Nephron progenitor cell (in vitro differentiated cells): ENCODE measurements around the gene CACNA2D3.

Experiments
- DNase-seq: peaks from one replicate; pipeline ENCODE4 v3.0.0; 2021
- H3K27ac Mint-ChIP-seq: 2 replicates; pipeline ENCODE4 v1.8.0; 2021; ENCODE audit warnings: mild to moderate bottlenecking, moderate library complexity, mixed read lengths
- H3K27me3 Mint-ChIP-seq: 2 replicates; pipeline ENCODE4 v1.8.0; 2021; ENCODE audit warnings: mild to moderate bottlenecking, low read depth, mixed read lengths; ENCODE audit not compliant: poor library complexity
- H3K36me3 Mint-ChIP-seq: 2 replicates; pipeline ENCODE4 v1.8.0; 2021; ENCODE audit warnings: low read depth, mixed read lengths
- H3K4me1 Mint-ChIP-seq: 2 replicates; pipeline ENCODE4 v1.8.0; 2021; ENCODE audit warnings: mixed read lengths
- H3K4me3 Mint-ChIP-seq: 2 replicates; pipeline ENCODE4 v1.8.0; 2021; ENCODE audit warnings: mild to moderate bottlenecking, moderate library complexity, mixed read lengths
- H3K9me3 Mint-ChIP-seq: 2 replicates; pipeline ENCODE4 v1.8.0; 2021; ENCODE audit warnings: mild to moderate bottlenecking, moderate library complexity, mixed read lengths
- TF ChIP-seq, protein P1 (sequence below): fragments of 200-600 bp; sonication (generic); IDR thresholded peaks from 2 replicates; pipeline ENCODE4 v1.5.0; 2021; ENCODE audit warnings: antibody characterized with exemption

Gene CACNA2D3

DNA sequence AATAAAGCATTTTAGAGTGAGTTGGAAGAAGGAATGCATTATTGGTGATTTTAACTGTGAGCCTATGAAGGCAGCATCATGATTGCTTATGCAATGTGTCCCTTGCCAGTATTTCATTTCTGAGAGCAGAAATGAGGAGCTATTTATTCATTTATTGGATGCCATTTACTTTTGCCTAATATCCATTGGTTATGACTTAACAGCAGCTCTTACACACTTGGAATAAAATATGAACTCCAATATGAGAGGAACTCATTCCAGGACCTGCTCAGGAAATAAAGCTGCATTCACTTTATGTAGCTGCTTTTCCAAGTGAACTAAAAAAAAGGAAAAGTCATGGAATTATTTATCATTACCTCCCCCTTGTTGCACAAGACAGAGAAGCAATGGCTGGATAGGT is 525.4 kb downstream of the CACNA2D3 start:
- no peak for DNase-seq
- H3K4me3 Mint-ChIP-seq, result no peak overlapping the region
- no peaks in the 10 kb centered on the region for H3K4me1 Mint-ChIP-seq
- H3K27ac Mint-ChIP-seq, result no peak overlapping the region
- H3K36me3 Mint-ChIP-seq, result peaks cover 3% of the 10 kb centered on the region
- H3K27me3 Mint-ChIP-seq, result peaks cover 9% of the 10 kb centered on the region
- H3K9me3 Mint-ChIP-seq, result peaks cover 20% of the 10 kb centered on the region
- TF ChIP-seq, protein P1, sequence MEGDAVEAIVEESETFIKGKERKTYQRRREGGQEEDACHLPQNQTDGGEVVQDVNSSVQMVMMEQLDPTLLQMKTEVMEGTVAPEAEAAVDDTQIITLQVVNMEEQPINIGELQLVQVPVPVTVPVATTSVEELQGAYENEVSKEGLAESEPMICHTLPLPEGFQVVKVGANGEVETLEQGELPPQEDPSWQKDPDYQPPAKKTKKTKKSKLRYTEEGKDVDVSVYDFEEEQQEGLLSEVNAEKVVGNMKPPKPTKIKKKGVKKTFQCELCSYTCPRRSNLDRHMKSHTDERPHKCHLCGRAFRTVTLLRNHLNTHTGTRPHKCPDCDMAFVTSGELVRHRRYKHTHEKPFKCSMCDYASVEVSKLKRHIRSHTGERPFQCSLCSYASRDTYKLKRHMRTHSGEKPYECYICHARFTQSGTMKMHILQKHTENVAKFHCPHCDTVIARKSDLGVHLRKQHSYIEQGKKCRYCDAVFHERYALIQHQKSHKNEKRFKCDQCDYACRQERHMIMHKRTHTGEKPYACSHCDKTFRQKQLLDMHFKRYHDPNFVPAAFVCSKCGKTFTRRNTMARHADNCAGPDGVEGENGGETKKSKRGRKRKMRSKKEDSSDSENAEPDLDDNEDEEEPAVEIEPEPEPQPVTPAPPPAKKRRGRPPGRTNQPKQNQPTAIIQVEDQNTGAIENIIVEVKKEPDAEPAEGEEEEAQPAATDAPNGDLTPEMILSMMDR, result no peak

DNA sequence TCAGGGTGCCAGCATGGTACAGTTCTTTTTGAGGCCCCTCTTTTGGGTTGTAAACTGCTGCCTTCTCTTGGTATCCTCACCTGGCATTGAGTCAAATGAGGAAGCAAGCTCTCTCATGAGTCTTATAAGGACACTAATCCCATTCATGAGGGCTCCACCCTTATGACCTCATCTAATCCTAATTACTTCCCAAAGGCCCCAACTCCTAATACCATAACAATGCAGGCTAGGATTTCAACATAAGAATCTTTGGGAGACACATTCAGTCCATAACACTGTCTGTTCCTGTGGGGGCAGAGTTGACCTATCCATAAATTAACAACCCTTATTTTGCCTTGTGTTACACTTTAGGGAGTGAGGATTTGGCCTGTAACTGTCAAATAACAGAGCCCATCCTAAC is 527.2 kb downstream of the CACNA2D3 start:
- Mint-ChIP-seq H3K4me1 (peaks cover 10% of the 10 kb centered on the region), H3K27ac (no peak overlapping the region), H3K36me3 (peaks cover 3% of the 10 kb centered on the region), H3K27me3 (peaks cover 9% of the 10 kb centered on the region), H3K9me3 (peaks cover 20% of the 10 kb centered on the region), H3K4me3 (no peak overlapping the region)
- TF ChIP-seq, protein P1, result no peak
- DNase-seq, result no peak

DNA sequence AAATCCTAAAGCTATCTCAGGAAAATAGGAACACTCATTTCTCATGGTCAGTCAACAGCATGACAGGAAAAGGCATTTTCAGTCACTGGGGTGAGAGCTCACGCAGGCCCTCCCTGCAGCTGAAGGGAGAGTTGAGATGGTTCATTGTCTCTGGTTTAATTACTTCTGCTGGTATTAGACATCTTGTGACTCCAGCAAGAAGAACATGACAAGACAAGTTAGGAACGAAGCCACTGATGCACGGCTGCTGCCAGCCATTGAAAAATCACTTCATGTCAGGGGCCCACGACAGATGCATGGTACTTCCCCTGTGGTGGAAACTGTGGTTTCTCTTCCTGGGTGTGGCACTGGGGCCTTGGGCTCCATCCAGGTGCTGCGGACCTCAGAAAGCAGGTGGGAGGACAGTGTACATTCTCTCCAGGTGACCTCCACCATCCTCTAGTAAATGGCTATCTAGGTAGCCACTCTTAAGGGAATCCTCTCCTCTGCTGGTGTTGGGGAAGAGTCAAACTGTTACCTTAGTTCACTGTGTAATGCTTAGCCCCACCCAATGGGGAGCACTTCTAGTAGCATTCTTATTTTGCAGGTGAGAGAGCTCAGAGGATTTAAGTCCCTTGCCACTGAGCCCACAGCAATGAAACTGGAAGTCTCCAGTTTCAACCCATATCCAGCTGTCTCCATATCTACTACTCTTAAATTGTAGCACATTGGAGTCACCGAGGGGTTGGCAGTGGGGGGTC is 531.3 kb downstream of the CACNA2D3 start:
- Mint-ChIP-seq H3K27me3 (peaks cover 4% of the 10 kb centered on the region), H3K4me1 (peaks cover 10% of the 10 kb centered on the region), H3K9me3 (peaks cover 5% of the 10 kb centered on the region), H3K27ac (peak overlapping the region; percentile 47), H3K36me3 (no peaks in the 10 kb centered on the region), H3K4me3 (no peak overlapping the region)
- DNase-seq, result no peak
- TF ChIP-seq, protein P1, result no peak

DNA sequence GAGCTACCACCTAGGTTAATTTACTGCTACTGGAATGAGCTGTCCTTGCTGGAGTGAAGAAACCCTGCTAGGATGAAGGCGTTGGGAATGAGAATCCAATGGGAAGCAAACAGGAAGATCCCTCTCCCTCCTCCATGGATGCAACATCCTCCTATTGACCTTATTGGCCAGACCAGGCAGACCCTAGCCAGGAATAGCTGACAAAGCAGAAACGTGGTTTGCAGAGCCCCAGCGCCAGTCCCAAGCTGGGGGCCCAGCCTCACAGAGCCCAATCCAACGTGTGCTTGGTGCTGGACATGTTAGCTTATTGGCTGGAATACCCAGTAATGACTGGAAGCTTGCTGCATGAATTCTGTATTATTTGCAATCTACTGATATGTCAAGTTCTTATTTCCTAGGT is 532.4 kb downstream of the CACNA2D3 start:
- no peak overlapping the region for H3K27ac Mint-ChIP-seq
- peaks cover 14% of the 10 kb centered on the region for H3K4me1 Mint-ChIP-seq
- H3K9me3 Mint-ChIP-seq, result no peaks in the 10 kb centered on the region
- peaks cover 8% of the 10 kb centered on the region for H3K27me3 Mint-ChIP-seq
- H3K36me3 Mint-ChIP-seq, result no peaks in the 10 kb centered on the region
- H3K4me3 Mint-ChIP-seq, result no peak overlapping the region
- DNase-seq, result no peak
- TF ChIP-seq, protein P1, result no peak

DNA sequence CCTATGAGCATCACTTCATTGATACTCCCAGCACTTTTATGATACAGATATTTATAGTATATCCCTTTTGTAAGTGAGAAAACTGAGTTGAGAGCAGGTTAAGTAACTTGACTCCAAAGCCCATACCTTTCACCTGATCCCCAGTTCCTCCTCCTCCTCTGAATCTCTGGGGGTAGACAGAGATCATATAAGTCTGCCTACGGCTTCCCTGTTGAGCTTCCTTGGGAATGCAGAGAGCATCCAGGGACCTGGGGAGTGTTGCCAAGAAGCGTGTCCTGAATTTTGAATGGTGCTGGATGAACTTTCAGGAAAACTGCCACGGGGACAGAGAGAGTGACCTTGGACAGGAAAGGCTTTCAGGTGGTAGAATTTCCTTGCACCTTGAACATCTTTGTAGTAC is 537.0 kb downstream of the CACNA2D3 start:
- H3K27ac Mint-ChIP-seq, result no peak overlapping the region
- H3K36me3 Mint-ChIP-seq, result no peaks in the 10 kb centered on the region
- TF ChIP-seq, protein P1, result no peak
- peaks cover 25% of the 10 kb centered on the region for H3K4me1 Mint-ChIP-seq
- peaks cover 8% of the 10 kb centered on the region for H3K27me3 Mint-ChIP-seq
- no peak for DNase-seq
- peaks cover 11% of the 10 kb centered on the region for H3K9me3 Mint-ChIP-seq
- H3K4me3 Mint-ChIP-seq, result no peak overlapping the region

DNA sequence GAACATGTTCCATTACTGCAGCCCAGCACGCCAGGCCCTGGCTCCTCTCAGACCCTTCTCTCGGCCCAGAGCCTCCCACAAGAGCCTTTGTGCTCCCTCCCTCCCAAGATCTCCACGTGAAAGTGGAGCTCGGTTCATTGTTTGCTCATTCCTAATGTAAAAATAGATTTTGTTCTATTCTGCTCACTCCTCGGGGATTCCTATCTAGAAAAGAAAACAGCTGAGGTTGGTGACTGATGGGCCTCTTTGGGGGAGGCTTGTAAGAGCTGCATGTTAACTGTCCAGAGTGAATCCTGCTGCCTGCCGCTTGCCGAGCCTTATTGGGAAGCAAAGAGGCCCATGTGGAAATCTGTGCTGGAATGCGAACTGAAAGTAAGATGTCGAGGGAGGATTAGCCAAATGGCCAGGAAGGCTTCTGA is 538.4 kb downstream of the CACNA2D3 start:
- no peak overlapping the region for H3K27ac Mint-ChIP-seq
- H3K36me3 Mint-ChIP-seq, result no peaks in the 10 kb centered on the region
- DNase-seq, result no peak
- peaks cover 11% of the 10 kb centered on the region for H3K9me3 Mint-ChIP-seq
- peaks cover 8% of the 10 kb centered on the region for H3K27me3 Mint-ChIP-seq
- H3K4me1 Mint-ChIP-seq, result peaks cover 25% of the 10 kb centered on the region
- TF ChIP-seq, protein P1, result no peak
- no peak overlapping the region for H3K4me3 Mint-ChIP-seq
